ENCODE data around the gene ADARB2. TPM values are rescaled to one million over a fixed set of nuclear protein-coding genes. Genes with fewer than 3 reads are reported as not detected.

The ADARB2 gene
- total and polyA plus RNA-seq, 2 experiments from 2014 or later, result 0.13 to 0.48 TPM

DNA sequence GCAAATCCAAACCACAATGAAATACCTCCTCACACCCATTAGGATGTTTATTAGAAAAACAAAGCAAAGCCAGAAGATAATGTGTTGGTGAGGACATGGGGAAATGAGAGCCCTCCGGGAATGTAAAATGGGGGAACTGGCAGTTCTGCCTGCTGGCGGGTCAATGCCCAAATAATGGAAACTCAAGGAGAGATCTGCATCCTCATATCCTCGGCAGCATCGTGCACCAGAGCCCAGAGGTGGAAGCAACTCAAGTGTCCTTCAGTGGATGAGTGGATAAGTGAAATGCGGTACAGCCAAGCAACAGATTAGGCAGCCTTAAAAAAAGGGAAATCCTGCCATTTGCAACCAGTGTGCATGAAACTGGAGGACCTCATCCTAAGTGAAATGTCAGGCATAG lies 356.0 kb downstream of the ADARB2 start:
- Histone ChIP-seq H3K9me3 (ENCODE audit: low read depth) (no peaks in the 10 kb centered on the region), H3K79me2 (no peaks in the 10 kb centered on the region), H3K4me2 (no peak overlapping the region), H3K27ac (no peak overlapping the region), H3K4me3 (no peak overlapping the region), H3K4me1 (ENCODE audit: insufficient read depth) (no peaks in the 10 kb centered on the region), H2AFZ (no peak overlapping the region), H4K20me1 (ENCODE audit: insufficient read depth, poor library complexity, severe bottlenecking) (no peaks in the 10 kb centered on the region), H3K9me2 (replicated peaks; ENCODE audit: insufficient read depth) (no peaks in the 10 kb centered on the region), H3K36me3 (replicated peaks; ENCODE audit: insufficient read depth, low read depth) (no peaks in the 10 kb centered on the region), H3K27me3 (peaks cover 49% of the 10 kb centered on the region)
- WGBS (ENCODE audit: low lambda C conversion rate, missing lambda C conversion rate), result 73% methylated on average over 5 of the region's 5 CpGs
- TF ChIP-seq, protein P1, sequence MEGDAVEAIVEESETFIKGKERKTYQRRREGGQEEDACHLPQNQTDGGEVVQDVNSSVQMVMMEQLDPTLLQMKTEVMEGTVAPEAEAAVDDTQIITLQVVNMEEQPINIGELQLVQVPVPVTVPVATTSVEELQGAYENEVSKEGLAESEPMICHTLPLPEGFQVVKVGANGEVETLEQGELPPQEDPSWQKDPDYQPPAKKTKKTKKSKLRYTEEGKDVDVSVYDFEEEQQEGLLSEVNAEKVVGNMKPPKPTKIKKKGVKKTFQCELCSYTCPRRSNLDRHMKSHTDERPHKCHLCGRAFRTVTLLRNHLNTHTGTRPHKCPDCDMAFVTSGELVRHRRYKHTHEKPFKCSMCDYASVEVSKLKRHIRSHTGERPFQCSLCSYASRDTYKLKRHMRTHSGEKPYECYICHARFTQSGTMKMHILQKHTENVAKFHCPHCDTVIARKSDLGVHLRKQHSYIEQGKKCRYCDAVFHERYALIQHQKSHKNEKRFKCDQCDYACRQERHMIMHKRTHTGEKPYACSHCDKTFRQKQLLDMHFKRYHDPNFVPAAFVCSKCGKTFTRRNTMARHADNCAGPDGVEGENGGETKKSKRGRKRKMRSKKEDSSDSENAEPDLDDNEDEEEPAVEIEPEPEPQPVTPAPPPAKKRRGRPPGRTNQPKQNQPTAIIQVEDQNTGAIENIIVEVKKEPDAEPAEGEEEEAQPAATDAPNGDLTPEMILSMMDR (IDR thresholded peaks at IDR 0.05; ENCODE audit: poor library complexity), result no peak
- TF ChIP-seq EZH2 (IDR thresholded peaks at IDR 0.05; ENCODE audit: borderline replicate concordance) (no peak), EZH2phosphoT487 (IDR thresholded peaks at IDR 0.05; ENCODE audit: low read depth, severe bottlenecking, unreplicated experiment) (no peak)
- DNase-seq (ENCODE audit: low spot score), result no peak

DNA sequence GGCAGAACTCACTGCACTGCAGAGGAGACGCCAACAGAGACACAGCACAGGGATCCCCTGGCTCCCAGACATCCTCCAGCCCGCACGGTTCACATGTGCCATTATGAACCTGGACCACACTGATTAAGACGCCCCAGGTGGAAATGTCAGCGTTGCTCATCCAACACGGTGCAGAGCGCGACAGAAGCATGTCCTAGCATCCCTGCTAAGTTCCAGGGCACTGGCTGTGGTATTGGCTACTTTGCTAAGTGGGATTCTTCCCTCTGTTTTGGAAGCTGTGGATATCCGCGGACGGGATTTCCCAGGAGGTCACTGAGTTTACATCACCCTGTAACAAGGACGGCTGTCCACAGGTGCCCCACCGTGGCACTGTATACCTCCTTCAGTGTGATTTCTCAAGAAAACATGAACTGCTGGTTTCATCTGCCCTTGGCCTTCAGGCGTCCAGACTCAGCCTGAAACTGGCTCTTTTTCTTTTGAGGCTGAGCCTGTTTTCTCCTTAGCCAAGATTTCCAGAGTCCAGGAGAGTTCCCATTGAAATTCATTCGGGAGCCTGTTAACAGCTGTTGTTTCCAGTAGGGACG lies 357.1 kb downstream of the ADARB2 start:
- no peak for TF ChIP-seq EZH2phosphoT487 (IDR thresholded peaks at IDR 0.05; ENCODE audit: low read depth, severe bottlenecking, unreplicated experiment)
- no peak for TF ChIP-seq EZH2 (IDR thresholded peaks at IDR 0.05; ENCODE audit: borderline replicate concordance)
- 60% methylated on average over 16 of the region's 16 CpGs for WGBS (ENCODE audit: low lambda C conversion rate, missing lambda C conversion rate)
- H3K4me1 ChIP-seq (ENCODE audit: insufficient read depth), result no peaks in the 10 kb centered on the region
- H2AFZ ChIP-seq, result no peak overlapping the region
- H3K4me2 ChIP-seq, result no peak overlapping the region
- H3K4me3 ChIP-seq, result no peak overlapping the region
- H3K9me3 ChIP-seq (ENCODE audit: low read depth), result no peaks in the 10 kb centered on the region
- no peaks in the 10 kb centered on the region for H3K36me3 ChIP-seq (replicated peaks; ENCODE audit: insufficient read depth, low read depth)
- DNase-seq (ENCODE audit: low spot score), result no peak
- H3K27me3 ChIP-seq, result peaks cover 49% of the 10 kb centered on the region
- H4K20me1 ChIP-seq (ENCODE audit: insufficient read depth, poor library complexity, severe bottlenecking), result no peaks in the 10 kb centered on the region
- H3K9me2 ChIP-seq (replicated peaks; ENCODE audit: insufficient read depth), result no peaks in the 10 kb centered on the region
- H3K27ac ChIP-seq, result no peak overlapping the region
- no peaks in the 10 kb centered on the region for H3K79me2 ChIP-seq

DNA sequence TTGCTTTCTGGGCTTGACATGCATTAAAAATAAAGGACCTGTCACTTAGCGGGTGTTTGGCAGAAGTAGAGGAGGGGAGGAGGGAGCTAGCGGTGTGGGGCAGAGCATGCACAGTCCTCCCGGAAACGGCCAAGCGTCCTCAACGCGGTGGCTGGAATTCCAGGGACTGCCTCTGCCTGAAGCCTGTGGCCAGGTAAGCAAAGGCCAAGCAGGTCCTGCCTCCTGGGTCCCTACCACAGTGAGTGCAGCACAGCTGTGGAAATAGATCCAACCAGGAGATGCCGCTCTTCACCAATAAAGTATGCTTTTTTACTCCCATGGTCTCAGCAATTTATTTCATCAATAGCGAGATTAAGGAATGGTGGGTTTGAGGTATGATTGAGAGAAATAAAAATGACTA lies 357.7 kb downstream of the ADARB2 start:
- H3K4me1 ChIP-seq (ENCODE audit: insufficient read depth), result no peaks in the 10 kb centered on the region
- no peaks in the 10 kb centered on the region for H3K79me2 ChIP-seq
- H3K9me3 ChIP-seq (ENCODE audit: low read depth), result no peaks in the 10 kb centered on the region
- TF ChIP-seq, protein P1 (IDR thresholded peaks at IDR 0.05; ENCODE audit: poor library complexity), result peak; percentile 39
- TF ChIP-seq EZH2phosphoT487 (IDR thresholded peaks at IDR 0.05; ENCODE audit: low read depth, severe bottlenecking, unreplicated experiment), result no peak
- H3K4me2 ChIP-seq, result no peak overlapping the region
- peaks cover 49% of the 10 kb centered on the region for H3K27me3 ChIP-seq
- H4K20me1 ChIP-seq (ENCODE audit: insufficient read depth, poor library complexity, severe bottlenecking), result no peaks in the 10 kb centered on the region
- H3K36me3 ChIP-seq (replicated peaks; ENCODE audit: insufficient read depth, low read depth), result no peaks in the 10 kb centered on the region
- no peak overlapping the region for H3K4me3 ChIP-seq
- 38% methylated on average over 9 of the region's 9 CpGs for WGBS (ENCODE audit: low lambda C conversion rate, missing lambda C conversion rate)
- no peak overlapping the region for H2AFZ ChIP-seq
- no peaks in the 10 kb centered on the region for H3K9me2 ChIP-seq (replicated peaks; ENCODE audit: insufficient read depth)
- H3K27ac ChIP-seq, result no peak overlapping the region
- no peak for DNase-seq (ENCODE audit: low spot score)

DNA sequence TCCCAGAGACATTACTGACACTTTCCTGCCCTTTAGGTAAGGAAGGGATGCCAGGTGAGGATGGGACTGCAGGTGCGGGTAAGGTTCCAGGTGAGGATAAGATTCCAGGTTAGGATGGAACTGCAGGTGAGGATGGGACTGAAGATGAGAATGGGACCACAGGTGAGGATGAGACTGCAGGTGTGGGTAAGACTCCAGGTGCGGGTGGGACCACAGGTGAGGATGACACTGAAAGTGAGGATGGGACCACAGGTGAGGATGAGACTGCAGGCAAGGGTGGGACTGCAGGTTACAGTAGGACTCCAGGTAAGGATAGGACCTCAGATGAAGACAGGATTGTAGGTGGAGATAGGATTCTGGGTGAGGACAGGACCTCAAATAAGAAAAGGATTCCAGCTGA lies 358.9 kb downstream of the ADARB2 start:
- H3K9me3 ChIP-seq (ENCODE audit: low read depth), result no peaks in the 10 kb centered on the region
- no peaks in the 10 kb centered on the region for H3K4me1 ChIP-seq (ENCODE audit: insufficient read depth)
- no peaks in the 10 kb centered on the region for H3K79me2 ChIP-seq
- H3K4me2 ChIP-seq, result no peak overlapping the region
- WGBS (ENCODE audit: low lambda C conversion rate, missing lambda C conversion rate), result 93% methylated on average over 2 of the region's 2 CpGs
- H3K9me2 ChIP-seq (replicated peaks; ENCODE audit: insufficient read depth), result no peaks in the 10 kb centered on the region
- H4K20me1 ChIP-seq (ENCODE audit: insufficient read depth, poor library complexity, severe bottlenecking), result no peaks in the 10 kb centered on the region
- H3K27me3 ChIP-seq, result peaks cover 40% of the 10 kb centered on the region
- no peaks in the 10 kb centered on the region for H3K36me3 ChIP-seq (replicated peaks; ENCODE audit: insufficient read depth, low read depth)
- H3K27ac ChIP-seq, result no peak overlapping the region
- H2AFZ ChIP-seq, result no peak overlapping the region
- TF ChIP-seq, protein P1 (IDR thresholded peaks at IDR 0.05; ENCODE audit: poor library complexity), result no peak
- TF ChIP-seq EZH2 (IDR thresholded peaks at IDR 0.05; ENCODE audit: borderline replicate concordance) (no peak), EZH2phosphoT487 (IDR thresholded peaks at IDR 0.05; ENCODE audit: low read depth, severe bottlenecking, unreplicated experiment) (no peak)
- no peak overlapping the region for H3K4me3 ChIP-seq
- no peak for DNase-seq (ENCODE audit: low spot score)

Measured in hepatocyte (in vitro differentiated cells).